ENCODE data around the gene IMMP2L. TPM values are rescaled to one million over a fixed set of nuclear protein-coding genes. Genes with fewer than 3 reads are reported as not detected.

The IMMP2L gene
- total and polyA plus RNA-seq, 3 experiments from 2014 or later, result 13.7 to 23.5 (median 18.0) TPM

GRCh38 chr7:111067251-111067650, 495.0 kb downstream of the IMMP2L start:
- H3K27ac Mint-ChIP-seq, result no peak overlapping the region
- no peaks in the 10 kb centered on the region for H3K27me3 ChIP-seq (ENCODE audit: insufficient read depth, low read length, poor library complexity, severe bottlenecking)
- no peak overlapping the region for H3K4me3 Mint-ChIP-seq
- no peak overlapping the region for H3K27ac ChIP-seq (ENCODE audit: low read depth, low read length)
- POLR2A ChIA-PET, result no interaction called here
- no peak for DNase-seq
- peaks cover 3 to 22% (median 5%) of the 10 kb centered on the region in 3 donors for H3K36me3 Mint-ChIP-seq
- H3K4me1 ChIP-seq (ENCODE audit: insufficient read depth, low read length), result no peaks in the 10 kb centered on the region
- peaks cover 2 to 9% (median 6%) of the 10 kb centered on the region in 3 donors for H3K4me1 Mint-ChIP-seq
- CTCF ChIA-PET, result no interaction called here
- no peaks in the 10 kb centered on the region for H3K9me3 ChIP-seq (ENCODE audit: low read length)
- H3K4me3 ChIP-seq (ENCODE audit: low read length), result no peak overlapping the region
- H3K36me3 ChIP-seq (ENCODE audit: insufficient read depth, low read length), result no peaks in the 10 kb centered on the region
- peaks cover 4 to 8% (median 6%) of the 10 kb centered on the region in 5 donors for H3K9me3 Mint-ChIP-seq
- H3K27me3 Mint-ChIP-seq, result no peaks in the 10 kb centered on the region

- H3K4me1 Mint-ChIP-seq, result peaks cover 3 to 6% (median 6%) of the 10 kb centered on the region in 3 donors
- H3K9me3 Mint-ChIP-seq, result peaks cover 5 to 10% (median 8%) of the 10 kb centered on the region in 5 donors
Observed at GRCh38 chr7:111063166-111063565, 499.1 kb downstream of the IMMP2L start.

DNA sequence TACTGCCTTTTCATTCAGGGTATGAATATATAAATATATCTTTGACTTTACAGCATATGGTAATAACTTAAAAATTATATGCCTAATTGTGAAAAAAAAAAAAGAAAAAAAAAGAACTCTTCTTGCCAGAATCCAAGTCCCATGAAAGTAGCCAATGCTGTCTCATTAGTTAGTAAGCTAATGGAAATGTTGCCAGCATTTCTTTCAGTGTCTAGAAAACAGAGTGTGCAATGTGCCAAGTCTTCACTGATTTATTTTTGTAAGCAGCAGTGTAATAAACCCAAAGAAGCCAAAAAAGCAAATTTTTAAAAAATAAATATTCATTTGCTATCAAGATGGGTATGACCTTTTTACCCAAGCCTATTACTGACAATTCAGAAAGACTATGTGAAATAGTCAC, 502.5 kb downstream of the IMMP2L start:
- H3K4me3 ChIP-seq (ENCODE audit: low read length), result no peak overlapping the region
- Mint-ChIP-seq H3K27ac (no peak overlapping the region), H3K36me3 (peaks cover 4 to 16% (median 7%) of the 10 kb centered on the region in 3 donors), H3K9me3 (peaks cover 5 to 10% (median 8%) of the 10 kb centered on the region in 5 donors), H3K4me1 (peaks cover 5 to 15% (median 6%) of the 10 kb centered on the region in 3 donors), H3K27me3 (no peaks in the 10 kb centered on the region), H3K4me3 (no peak overlapping the region)
- POLR2A ChIA-PET, result no interaction called here
- CTCF ChIA-PET, result no interaction called here
- no peak overlapping the region for H3K27ac ChIP-seq (ENCODE audit: low read depth, low read length)
- H3K9me3 ChIP-seq (ENCODE audit: low read length), result no peaks in the 10 kb centered on the region
- DNase-seq, result no peak
- no peaks in the 10 kb centered on the region for H3K4me1 ChIP-seq (ENCODE audit: insufficient read depth, low read length)
- no peaks in the 10 kb centered on the region for H3K36me3 ChIP-seq (ENCODE audit: insufficient read depth, low read length)
- H3K27me3 ChIP-seq (ENCODE audit: insufficient read depth, low read length, poor library complexity, severe bottlenecking), result no peaks in the 10 kb centered on the region

More at GRCh38 chr7:111063166-111063565, 499.1 kb downstream of the IMMP2L start:
- no peaks in the 10 kb centered on the region for H3K27me3 ChIP-seq (ENCODE audit: insufficient read depth, low read length, poor library complexity, severe bottlenecking)
- no peaks in the 10 kb centered on the region for H3K4me1 ChIP-seq (ENCODE audit: insufficient read depth, low read length)
- CTCF ChIA-PET, result no interaction called here
- no peak overlapping the region for H3K4me3 ChIP-seq (ENCODE audit: low read length)
- no peaks in the 10 kb centered on the region for H3K36me3 ChIP-seq (ENCODE audit: insufficient read depth, low read length)
- POLR2A ChIA-PET, result no interaction called here
- no peaks in the 10 kb centered on the region for H3K9me3 ChIP-seq (ENCODE audit: low read length)
- DNase-seq, result no peak
- Mint-ChIP-seq H3K4me3 (no peak overlapping the region), H3K36me3 (peaks cover 3 to 22% (median 5%) of the 10 kb centered on the region in 3 donors), H3K27ac (no peak overlapping the region), H3K27me3 (no peaks in the 10 kb centered on the region)
- H3K27ac ChIP-seq (ENCODE audit: low read depth, low read length), result no peak overlapping the region

DNA sequence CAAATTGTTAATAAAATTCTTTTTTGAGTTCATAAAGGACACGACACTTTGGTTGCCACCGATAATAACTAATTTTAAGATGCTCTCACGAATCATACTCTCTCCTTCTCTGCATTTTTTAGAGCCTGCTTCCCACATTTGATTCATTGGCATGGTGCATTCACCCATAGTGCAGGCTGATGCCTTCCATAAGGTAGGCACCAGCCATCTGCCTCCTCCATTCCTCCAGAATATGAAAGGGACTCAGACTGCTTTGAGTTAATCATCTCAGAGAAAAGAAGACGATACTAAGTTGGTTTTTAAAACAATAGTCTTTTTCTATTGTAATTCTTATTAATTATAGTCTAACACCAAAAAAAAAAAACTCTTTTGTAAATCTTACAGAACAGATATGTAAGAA, 505.2 kb downstream of the IMMP2L start:
- POLR2A ChIA-PET, result no interaction called here
- no peak for DNase-seq
- H3K4me3 ChIP-seq (ENCODE audit: low read length), result no peak overlapping the region
- Mint-ChIP-seq H3K36me3 (peaks cover 0 to 4% (median 0%) of the 10 kb centered on the region in 3 donors), H3K4me1 (peaks cover 6 to 27% (median 7%) of the 10 kb centered on the region in 3 donors), H3K4me3 (no peak overlapping the region), H3K27ac (no peak overlapping the region), H3K9me3 (peaks cover 0 to 4% (median 0%) of the 10 kb centered on the region in 5 donors), H3K27me3 (no peaks in the 10 kb centered on the region)
- no peaks in the 10 kb centered on the region for H3K27me3 ChIP-seq (ENCODE audit: insufficient read depth, low read length, poor library complexity, severe bottlenecking)
- no peak overlapping the region for H3K27ac ChIP-seq (ENCODE audit: low read depth, low read length)
- no peaks in the 10 kb centered on the region for H3K9me3 ChIP-seq (ENCODE audit: low read length)
- no peaks in the 10 kb centered on the region for H3K4me1 ChIP-seq (ENCODE audit: insufficient read depth, low read length)
- H3K36me3 ChIP-seq (ENCODE audit: insufficient read depth, low read length), result no peaks in the 10 kb centered on the region
- CTCF ChIA-PET, result no interaction called here

DNA sequence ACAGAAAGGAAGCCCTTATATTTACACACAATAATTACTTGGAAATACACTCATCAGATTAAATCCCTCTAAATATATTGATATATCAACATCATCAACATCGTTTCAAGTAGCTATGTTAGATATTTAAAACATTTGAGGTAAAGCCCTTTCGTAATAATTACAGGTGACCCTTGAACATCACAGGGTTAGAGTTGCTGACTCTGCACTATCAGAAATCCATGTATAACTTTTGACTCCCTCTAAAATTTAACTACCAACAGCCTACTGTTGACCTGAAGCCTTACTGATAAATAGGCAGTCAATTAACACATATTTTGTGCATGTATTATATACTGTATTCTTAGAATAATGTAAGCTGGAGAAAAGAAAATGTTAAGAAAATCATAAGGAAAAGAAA, 505.9 kb downstream of the IMMP2L start:
- H3K9me3 ChIP-seq (ENCODE audit: low read length), result no peaks in the 10 kb centered on the region
- ChIA-PET CTCF (no interaction called here), POLR2A (no interaction called here)
- H3K4me1 ChIP-seq (ENCODE audit: insufficient read depth, low read length), result no peaks in the 10 kb centered on the region
- no peaks in the 10 kb centered on the region for H3K27me3 Mint-ChIP-seq
- H3K36me3 ChIP-seq (ENCODE audit: insufficient read depth, low read length), result no peaks in the 10 kb centered on the region
- H3K9me3 Mint-ChIP-seq, result peaks cover 0 to 2% (median 0%) of the 10 kb centered on the region in 5 donors
- H3K27ac Mint-ChIP-seq, result no peak overlapping the region
- peaks cover 0 to 4% (median 0%) of the 10 kb centered on the region in 3 donors for H3K36me3 Mint-ChIP-seq
- no peak overlapping the region for H3K27ac ChIP-seq (ENCODE audit: low read depth, low read length)
- no peak overlapping the region for H3K4me3 Mint-ChIP-seq
- no peaks in the 10 kb centered on the region for H3K27me3 ChIP-seq (ENCODE audit: insufficient read depth, low read length, poor library complexity, severe bottlenecking)
- H3K4me1 Mint-ChIP-seq, result peaks cover 6 to 27% (median 7%) of the 10 kb centered on the region in 3 donors
- DNase-seq, result no peak
- H3K4me3 ChIP-seq (ENCODE audit: low read length), result no peak overlapping the region

GRCh38 chr7:111053035-111053434, 509.3 kb downstream of the IMMP2L start:
- Histone ChIP-seq H3K4me3 (ENCODE audit: low read length) (no peak overlapping the region), H3K27me3 (ENCODE audit: insufficient read depth, low read length, poor library complexity, severe bottlenecking) (no peaks in the 10 kb centered on the region), H3K27ac (ENCODE audit: low read depth, low read length) (no peak overlapping the region), H3K36me3 (ENCODE audit: insufficient read depth, low read length) (no peaks in the 10 kb centered on the region), H3K4me1 (ENCODE audit: insufficient read depth, low read length) (no peaks in the 10 kb centered on the region), H3K9me3 (ENCODE audit: low read length) (no peaks in the 10 kb centered on the region)
- Mint-ChIP-seq H3K9me3 (no peaks in the 10 kb centered on the region), H3K4me3 (no peak overlapping the region), H3K4me1 (peaks cover 3 to 21% (median 4%) of the 10 kb centered on the region in 3 donors), H3K36me3 (peaks cover 0 to 4% (median 0%) of the 10 kb centered on the region in 3 donors), H3K27ac (no peak overlapping the region), H3K27me3 (no peaks in the 10 kb centered on the region)
- POLR2A ChIA-PET, result no interaction called here
- DNase-seq, result no peak
- CTCF ChIA-PET, result no interaction called here

GRCh38 chr7:111051832-111052231, 510.5 kb downstream of the IMMP2L start:
- Histone ChIP-seq H3K27ac (ENCODE audit: low read depth, low read length) (no peak overlapping the region), H3K36me3 (ENCODE audit: insufficient read depth, low read length) (no peaks in the 10 kb centered on the region), H3K4me3 (ENCODE audit: low read length) (no peak overlapping the region), H3K9me3 (ENCODE audit: low read length) (no peaks in the 10 kb centered on the region), H3K27me3 (ENCODE audit: insufficient read depth, low read length, poor library complexity, severe bottlenecking) (no peaks in the 10 kb centered on the region), H3K4me1 (ENCODE audit: insufficient read depth, low read length) (no peaks in the 10 kb centered on the region)
- ChIA-PET CTCF (no interaction called here), POLR2A (no interaction called here)
- Mint-ChIP-seq H3K9me3 (no peaks in the 10 kb centered on the region), H3K36me3 (peaks cover 0 to 4% (median 0%) of the 10 kb centered on the region in 3 donors), H3K27ac (no peak overlapping the region), H3K4me1 (peaks cover 2 to 12% (median 3%) of the 10 kb centered on the region in 3 donors), H3K4me3 (no peak overlapping the region), H3K27me3 (no peaks in the 10 kb centered on the region)
- no peak for DNase-seq

- Histone ChIP-seq H3K27ac (ENCODE audit: low read depth, low read length) (no peak overlapping the region), H3K9me3 (ENCODE audit: low read length) (no peaks in the 10 kb centered on the region), H3K27me3 (ENCODE audit: insufficient read depth, low read length, poor library complexity, severe bottlenecking) (no peaks in the 10 kb centered on the region), H3K4me3 (ENCODE audit: low read length) (no peak overlapping the region), H3K4me1 (ENCODE audit: insufficient read depth, low read length) (no peaks in the 10 kb centered on the region), H3K36me3 (ENCODE audit: insufficient read depth, low read length) (no peaks in the 10 kb centered on the region)
- Mint-ChIP-seq H3K36me3 (peaks cover 0 to 4% (median 0%) of the 10 kb centered on the region in 3 donors), H3K4me3 (no peak overlapping the region), H3K4me1 (peaks cover 2 to 12% (median 3%) of the 10 kb centered on the region in 3 donors), H3K27ac (no peak overlapping the region), H3K9me3 (no peaks in the 10 kb centered on the region), H3K27me3 (no peaks in the 10 kb centered on the region)
- POLR2A ChIA-PET, result no interaction called here
- CTCF ChIA-PET, result no interaction called here
- DNase-seq, result no peak
Observed at GRCh38 chr7:111050875-111051416, 511.3 kb downstream of the IMMP2L start.
